ENCODE data around the gene TRAF3IP1.

- no peak for TF ChIP-seq EZH2 (IDR thresholded peaks at IDR 0.05)
- no peak for TF ChIP-seq CTCF (IDR thresholded peaks at IDR 0.05)
- no peak for TF ChIP-seq EZH2phosphoT487 (IDR thresholded peaks at IDR 0.05)
Measured at GRCh38 chr2:238362626-238363025, 42.3 kb downstream of the TRAF3IP1 start.
